ENCODE results near the gene IHH. TPM values are rescaled to one million over a fixed set of nuclear protein-coding genes. Genes with fewer than 3 reads are reported as not detected.

Gene IHH
- total RNA-seq, 1 experiment from 2014 or later, result 0.07 TPM

DNA sequence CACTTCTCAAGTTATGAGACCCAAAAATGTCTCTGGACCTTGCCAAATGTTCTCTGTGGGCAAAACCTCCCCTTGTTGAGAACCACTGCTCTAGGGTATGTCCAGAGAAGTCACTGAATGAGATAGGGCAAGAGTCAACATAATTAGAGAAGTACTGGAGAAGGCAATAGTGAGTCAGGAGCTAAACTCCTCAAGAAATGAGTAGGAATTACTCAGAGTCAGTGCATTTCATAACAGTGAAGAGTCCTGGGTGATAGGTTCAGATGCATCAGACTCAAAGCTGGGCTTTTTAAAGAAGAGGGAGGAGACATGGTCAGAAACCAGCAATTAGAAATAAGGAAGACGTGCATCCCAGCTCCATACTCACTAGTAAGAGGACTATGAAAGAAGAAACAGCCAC is 38.6 kb upstream of the IHH start:
- H3K27ac ChIP-seq (ENCODE audit: low read length), result no peak overlapping the region
- BruUV-seq (replicated peaks), result no TSS peak
- H4K20me1 ChIP-seq (ENCODE audit: low read length), result no peaks in the 10 kb centered on the region
- H3K9ac ChIP-seq (ENCODE audit: low read length), result no peak overlapping the region
- H3F3A ChIP-seq (ENCODE audit: low read length, unreplicated experiment), result no peaks in the 10 kb centered on the region
- no peak overlapping the region for H3K4me3 ChIP-seq (ENCODE audit: low read length)
- intact Hi-C loops (cut with micrococcal nuclease), result no loop called here
- H3K9me2 ChIP-seq (replicated peaks; ENCODE audit: low read length), result no peaks in the 10 kb centered on the region
- ATAC-seq (no peak), DNase-seq (peak; percentile 39)
- no peaks in the 10 kb centered on the region for H3K36me3 ChIP-seq (ENCODE audit: low read depth, low read length)
- no peaks in the 10 kb centered on the region for H3K4me1 ChIP-seq (ENCODE audit: insufficient read depth, low read length)
- ChIA-PET POLR2A (ENCODE audit: unreplicated experiment) (no interaction called here), CTCF (interaction anchor here (0.6 kb wide), 1 partner anchor 516 kb away, joined by 8 read pairs; no protein-coding TSS in a partner anchor)
- no peaks in the 10 kb centered on the region for H3K79me2 ChIP-seq (ENCODE audit: low read length)
- no peaks in the 10 kb centered on the region for H3K9me3 ChIP-seq (ENCODE audit: low read length)
- H3K27me3 ChIP-seq (ENCODE audit: low read length), result no peaks in the 10 kb centered on the region
- TF ChIP-seq EZH2phosphoT487 (IDR thresholded peaks at IDR 0.05; ENCODE audit: borderline replicate concordance, low read length) (no peak), EZH2 (IDR thresholded peaks at IDR 0.05; ENCODE audit: low read length, unreplicated experiment) (no peak)
- TF ChIP-seq, protein P1, sequence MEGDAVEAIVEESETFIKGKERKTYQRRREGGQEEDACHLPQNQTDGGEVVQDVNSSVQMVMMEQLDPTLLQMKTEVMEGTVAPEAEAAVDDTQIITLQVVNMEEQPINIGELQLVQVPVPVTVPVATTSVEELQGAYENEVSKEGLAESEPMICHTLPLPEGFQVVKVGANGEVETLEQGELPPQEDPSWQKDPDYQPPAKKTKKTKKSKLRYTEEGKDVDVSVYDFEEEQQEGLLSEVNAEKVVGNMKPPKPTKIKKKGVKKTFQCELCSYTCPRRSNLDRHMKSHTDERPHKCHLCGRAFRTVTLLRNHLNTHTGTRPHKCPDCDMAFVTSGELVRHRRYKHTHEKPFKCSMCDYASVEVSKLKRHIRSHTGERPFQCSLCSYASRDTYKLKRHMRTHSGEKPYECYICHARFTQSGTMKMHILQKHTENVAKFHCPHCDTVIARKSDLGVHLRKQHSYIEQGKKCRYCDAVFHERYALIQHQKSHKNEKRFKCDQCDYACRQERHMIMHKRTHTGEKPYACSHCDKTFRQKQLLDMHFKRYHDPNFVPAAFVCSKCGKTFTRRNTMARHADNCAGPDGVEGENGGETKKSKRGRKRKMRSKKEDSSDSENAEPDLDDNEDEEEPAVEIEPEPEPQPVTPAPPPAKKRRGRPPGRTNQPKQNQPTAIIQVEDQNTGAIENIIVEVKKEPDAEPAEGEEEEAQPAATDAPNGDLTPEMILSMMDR (conservative IDR thresholded peaks at IDR 0.05; ENCODE audit: low read depth, low read length), result no peak
- H3K4me2 ChIP-seq (ENCODE audit: low read length), result no peak overlapping the region
- no peak overlapping the region for H2AFZ ChIP-seq (ENCODE audit: low read length)

DNA sequence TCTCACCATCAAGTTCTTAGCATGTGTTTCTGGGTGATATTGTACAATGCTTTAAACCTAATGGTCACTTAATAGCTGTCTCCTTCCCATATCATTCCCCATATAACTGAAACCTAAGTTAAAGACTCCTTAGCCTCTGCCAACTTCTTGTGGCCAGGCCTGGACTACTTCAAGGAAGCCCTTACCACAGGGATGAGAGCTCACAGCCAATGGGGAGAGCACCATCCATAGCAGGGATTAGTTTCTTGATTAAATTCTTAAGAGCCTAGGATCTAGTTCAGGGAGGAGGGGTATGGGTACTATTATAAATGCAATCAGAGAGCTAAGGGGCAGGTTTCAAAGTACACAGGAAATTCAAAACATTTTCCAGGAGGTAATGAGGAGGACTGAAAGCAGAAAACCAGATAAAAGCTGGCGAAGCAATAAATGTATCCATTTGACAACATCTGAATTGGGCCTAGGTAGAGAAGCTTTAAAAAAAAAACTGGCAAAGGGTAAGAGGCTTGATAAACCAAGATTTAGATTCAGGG is 34.8 kb upstream of the IHH start:
- Histone ChIP-seq H3K27me3 (ENCODE audit: low read length) (no peaks in the 10 kb centered on the region), H3K4me3 (ENCODE audit: low read length) (no peak overlapping the region), H3K9me3 (ENCODE audit: low read length) (no peaks in the 10 kb centered on the region), H3F3A (ENCODE audit: low read length, unreplicated experiment) (no peaks in the 10 kb centered on the region), H3K9ac (ENCODE audit: low read length) (no peak overlapping the region), H3K4me2 (ENCODE audit: low read length) (no peak overlapping the region), H4K20me1 (ENCODE audit: low read length) (no peaks in the 10 kb centered on the region), H2AFZ (ENCODE audit: low read length) (no peak overlapping the region), H3K4me1 (ENCODE audit: insufficient read depth, low read length) (no peaks in the 10 kb centered on the region), H3K9me2 (replicated peaks; ENCODE audit: low read length) (no peaks in the 10 kb centered on the region), H3K27ac (ENCODE audit: low read length) (no peak overlapping the region), H3K36me3 (ENCODE audit: low read depth, low read length) (no peaks in the 10 kb centered on the region), H3K79me2 (ENCODE audit: low read length) (no peaks in the 10 kb centered on the region)
- ChIA-PET POLR2A (ENCODE audit: unreplicated experiment) (no interaction called here), CTCF (interaction anchor here (0.6 kb wide), 1 partner anchor 199 kb away, joined by 3 read pairs; no protein-coding TSS in a partner anchor)
- ATAC-seq (no peak), DNase-seq (no peak)
- TF ChIP-seq, protein P1 (conservative IDR thresholded peaks at IDR 0.05; ENCODE audit: low read depth, low read length), result no peak
- TF ChIP-seq EZH2phosphoT487 (IDR thresholded peaks at IDR 0.05; ENCODE audit: borderline replicate concordance, low read length) (no peak), EZH2 (IDR thresholded peaks at IDR 0.05; ENCODE audit: low read length, unreplicated experiment) (no peak)
- BruUV-seq (replicated peaks), result no TSS peak
- intact Hi-C loops (cut with micrococcal nuclease), result no loop called here

DNA sequence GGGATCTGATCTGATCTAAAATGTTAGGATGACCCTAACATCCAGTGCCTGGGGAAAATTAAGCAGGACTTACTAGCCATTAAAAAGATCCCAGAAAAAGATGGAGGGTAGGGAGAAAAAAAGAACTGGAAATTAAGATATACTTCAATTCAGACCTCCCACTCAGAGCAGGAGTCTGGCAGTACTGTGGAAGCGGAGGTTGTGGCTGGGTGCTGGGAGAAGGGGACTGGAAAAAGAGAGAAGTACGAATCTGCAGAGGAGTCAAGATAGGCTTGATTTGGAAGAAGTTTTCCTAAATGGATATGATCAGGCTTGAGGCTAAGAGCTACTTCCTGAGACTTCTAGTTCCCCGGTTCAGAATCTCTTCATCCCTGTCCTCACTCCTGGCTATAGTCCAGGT is 33.5 kb upstream of the IHH start:
- no peaks in the 10 kb centered on the region for H3F3A ChIP-seq (ENCODE audit: low read length, unreplicated experiment)
- DNase-seq (no peak), ATAC-seq (no peak)
- intact Hi-C loops (cut with micrococcal nuclease), result no loop called here
- H3K9ac ChIP-seq (ENCODE audit: low read length), result no peak overlapping the region
- no TSS peak for BruUV-seq (replicated peaks)
- TF ChIP-seq, protein P1 (conservative IDR thresholded peaks at IDR 0.05; ENCODE audit: low read depth, low read length), result no peak
- TF ChIP-seq EZH2 (IDR thresholded peaks at IDR 0.05; ENCODE audit: low read length, unreplicated experiment), result no peak
- no peak for TF ChIP-seq EZH2phosphoT487 (IDR thresholded peaks at IDR 0.05; ENCODE audit: borderline replicate concordance, low read length)
- no peaks in the 10 kb centered on the region for H3K36me3 ChIP-seq (ENCODE audit: low read depth, low read length)
- no peak overlapping the region for H3K27ac ChIP-seq (ENCODE audit: low read length)
- H3K4me2 ChIP-seq (ENCODE audit: low read length), result no peak overlapping the region
- POLR2A ChIA-PET (ENCODE audit: unreplicated experiment), result interaction anchor here (0.7 kb wide), 1 partner anchor 20 kb away, joined by 3 read pairs; no protein-coding TSS in a partner anchor
- no peaks in the 10 kb centered on the region for H3K79me2 ChIP-seq (ENCODE audit: low read length)
- no peaks in the 10 kb centered on the region for H3K9me3 ChIP-seq (ENCODE audit: low read length)
- no peaks in the 10 kb centered on the region for H3K4me1 ChIP-seq (ENCODE audit: insufficient read depth, low read length)
- H2AFZ ChIP-seq (ENCODE audit: low read length), result no peak overlapping the region
- no peaks in the 10 kb centered on the region for H3K9me2 ChIP-seq (replicated peaks; ENCODE audit: low read length)
- H3K4me3 ChIP-seq (ENCODE audit: low read length), result no peak overlapping the region
- H4K20me1 ChIP-seq (ENCODE audit: low read length), result no peaks in the 10 kb centered on the region
- no peaks in the 10 kb centered on the region for H3K27me3 ChIP-seq (ENCODE audit: low read length)
- CTCF ChIA-PET, result no interaction called here

All from PC-3 (cell line).